HUES64 (cell line): ENCODE results near the gene UBAC2.

ENCODE experiments used
- H3K27ac ChIP-seq: 2 replicates; pipeline ENCODE4 v1.7.0; 2013; ENCODE audit warnings: low read depth, low read length, inconsistent platforms
- H3K27me3 ChIP-seq: 2 replicates; pipeline ENCODE4 v1.6.1; 2013; ENCODE audit warnings: mild to moderate bottlenecking, low read length; ENCODE audit not compliant: insufficient read depth
- H3K36me3 ChIP-seq: 2 replicates; pipeline ENCODE4 v1.6.1; 2013; ENCODE audit warnings: mild to moderate bottlenecking, low read length; ENCODE audit not compliant: insufficient read depth
- H3K4me1 ChIP-seq: 2 replicates; pipeline ENCODE4 v1.6.1; 2013; ENCODE audit warnings: mild to moderate bottlenecking, low read length, moderate library complexity; ENCODE audit not compliant: insufficient read depth
- H3K4me3 ChIP-seq: 2 replicates; pipeline ENCODE4 v1.5.1; 2013; ENCODE audit warnings: mild to moderate bottlenecking, low read length, moderate library complexity
- H3K9ac ChIP-seq: 2 replicates; pipeline ENCODE4 v1.6.1; 2013; ENCODE audit warnings: mild to moderate bottlenecking, low read depth, low read length
- H3K9me3 ChIP-seq: 2 replicates; pipeline ENCODE4 v1.6.1; 2013; ENCODE audit warnings: low read depth, low read length; ENCODE audit not compliant: insufficient read depth
- WGBS: fragments of 150-250, 120-280 bp; methylation state at CpG from one replicate; pipeline ENCODE4 v1.1.7; 2013; ENCODE audit warnings: missing lambda C conversion rate; 5-methylcytosine and 5-hydroxymethylcytosine counted together

Gene UBAC2

DNA sequence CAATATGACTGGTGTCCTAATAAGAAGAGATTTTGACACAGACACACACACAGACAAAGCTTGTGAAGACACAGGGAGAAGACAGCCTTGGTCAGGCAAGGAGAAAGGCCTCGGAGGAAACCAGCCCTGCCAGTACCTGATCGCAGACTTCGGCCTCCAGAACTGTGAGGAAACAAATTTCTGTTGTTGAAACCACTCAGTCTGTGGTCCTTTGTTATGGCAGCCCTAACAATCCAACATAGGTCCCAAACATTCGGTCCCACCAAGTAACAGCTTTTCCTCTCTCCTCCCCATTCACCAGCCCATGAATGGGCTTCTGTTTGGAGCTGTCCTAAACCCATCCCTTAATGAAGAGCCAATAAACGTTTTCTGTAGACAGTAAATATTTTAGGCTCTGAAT, 36.4 kb upstream of the UBAC2 start:
- Histone ChIP-seq H3K36me3 (no peaks in the 10 kb centered on the region), H3K9ac (no peak overlapping the region), H3K4me3 (no peak overlapping the region), H3K27me3 (no peaks in the 10 kb centered on the region), H3K9me3 (no peaks in the 10 kb centered on the region), H3K27ac (no peak overlapping the region), H3K4me1 (no peaks in the 10 kb centered on the region)
- 91% methylated on average over 5 of the region's 5 CpGs for WGBS

DNA sequence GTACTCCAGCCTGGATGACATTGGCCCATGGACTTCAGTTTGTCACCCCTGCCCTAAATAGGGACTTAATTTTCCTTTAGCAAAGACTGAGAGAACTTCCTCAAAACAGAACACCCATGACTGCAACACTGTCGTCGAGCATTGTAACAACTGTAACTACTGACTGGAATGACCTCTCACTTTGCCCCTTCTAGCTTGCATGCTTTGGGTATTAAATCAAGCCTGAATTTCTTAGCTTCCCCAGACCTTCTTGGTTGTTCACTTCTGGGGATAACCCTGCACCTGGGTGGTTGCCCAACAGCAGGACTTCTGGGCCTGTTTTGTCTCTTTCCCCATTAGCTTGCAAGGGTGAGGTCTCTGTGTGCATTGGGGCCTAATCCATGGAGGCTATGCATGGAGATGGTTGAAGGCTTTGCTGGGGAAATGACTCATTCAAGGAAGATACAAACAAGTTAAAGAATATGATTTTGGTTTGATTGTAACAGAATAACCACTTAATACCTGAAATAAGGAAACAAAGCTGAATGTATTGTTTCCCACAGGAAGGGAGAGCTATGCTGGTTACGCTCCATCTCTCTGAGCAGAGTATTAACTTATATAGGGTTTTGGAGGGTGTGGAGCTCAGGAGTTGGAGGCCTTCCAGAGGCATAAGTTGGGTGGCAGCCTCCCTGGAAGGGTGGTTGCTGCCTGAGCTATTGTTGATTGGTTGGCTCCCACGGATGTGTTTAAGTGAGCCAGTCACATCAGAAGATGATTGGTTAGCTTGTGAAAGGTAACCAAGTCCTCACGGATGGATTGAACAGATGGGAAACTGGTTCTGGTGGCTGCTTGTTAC, 34.7 kb upstream of the UBAC2 start:
- Histone ChIP-seq H3K27ac (no peak overlapping the region), H3K9ac (no peak overlapping the region), H3K4me1 (no peaks in the 10 kb centered on the region), H3K9me3 (no peaks in the 10 kb centered on the region), H3K4me3 (no peak overlapping the region), H3K36me3 (no peaks in the 10 kb centered on the region), H3K27me3 (no peaks in the 10 kb centered on the region)
- WGBS: 88% methylated on average over 5 of the region's 5 CpGs

DNA sequence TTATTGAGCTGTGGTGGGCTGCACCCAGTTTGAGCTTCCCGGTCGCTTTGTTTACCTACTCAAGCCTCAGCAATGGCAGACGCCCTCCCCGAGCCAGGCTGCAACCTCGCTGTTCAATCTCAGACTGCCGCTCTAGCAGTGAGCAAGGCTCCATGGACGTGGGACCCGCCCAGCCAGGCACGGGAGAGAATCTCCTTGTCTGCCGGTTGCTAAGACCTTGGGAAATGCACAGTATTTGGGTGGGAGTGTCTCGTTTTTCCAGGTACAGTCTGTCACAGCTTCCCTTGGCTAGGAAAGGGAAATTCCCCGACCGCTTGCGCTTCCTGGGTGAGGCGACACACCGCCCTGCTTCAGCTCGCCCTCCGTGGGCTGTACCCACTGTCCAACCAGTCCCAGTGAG, 27.7 kb upstream of the UBAC2 start:
- H3K27me3 ChIP-seq: no peaks in the 10 kb centered on the region; the same call in 1 of the 2 replicates
- H3K9ac ChIP-seq: no peak overlapping the region
- H3K4me1 ChIP-seq: no peaks in the 10 kb centered on the region
- WGBS: 91% methylated on average over 18 of the region's 18 CpGs
- no peak overlapping the region for H3K27ac ChIP-seq
- no peaks in the 10 kb centered on the region for H3K36me3 ChIP-seq
- H3K4me3 ChIP-seq: no peak overlapping the region
- no peaks in the 10 kb centered on the region for H3K9me3 ChIP-seq

DNA sequence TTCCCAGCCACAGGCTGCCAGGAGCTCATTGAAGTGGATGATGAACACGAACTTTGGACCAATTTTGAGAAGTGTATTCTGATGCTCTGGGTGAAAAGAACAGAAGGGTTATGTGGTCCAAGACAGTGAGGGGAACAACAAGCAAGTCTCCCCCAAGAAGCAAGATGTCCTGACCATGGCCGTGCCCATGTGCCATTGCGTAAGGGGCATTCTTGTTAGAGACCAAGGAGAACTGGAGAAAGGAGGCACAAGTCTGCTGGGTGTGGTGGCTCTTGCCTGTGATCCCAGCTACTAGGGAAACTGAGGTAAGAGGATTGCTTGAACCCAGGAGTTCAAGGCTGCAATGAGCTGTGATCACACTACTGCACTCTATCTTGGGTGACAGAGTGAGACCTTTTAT, 27.0 kb upstream of the UBAC2 start:
- WGBS: 72% methylated on average over 3 of the region's 3 CpGs
- H3K9me3 ChIP-seq: no peaks in the 10 kb centered on the region
- no peaks in the 10 kb centered on the region for H3K4me1 ChIP-seq
- no peak overlapping the region for H3K9ac ChIP-seq
- H3K4me3 ChIP-seq: no peak overlapping the region
- H3K36me3 ChIP-seq: no peaks in the 10 kb centered on the region
- H3K27me3 ChIP-seq: no peaks in the 10 kb centered on the region; the same call in 1 of the 2 replicates
- H3K27ac ChIP-seq: no peak overlapping the region

DNA sequence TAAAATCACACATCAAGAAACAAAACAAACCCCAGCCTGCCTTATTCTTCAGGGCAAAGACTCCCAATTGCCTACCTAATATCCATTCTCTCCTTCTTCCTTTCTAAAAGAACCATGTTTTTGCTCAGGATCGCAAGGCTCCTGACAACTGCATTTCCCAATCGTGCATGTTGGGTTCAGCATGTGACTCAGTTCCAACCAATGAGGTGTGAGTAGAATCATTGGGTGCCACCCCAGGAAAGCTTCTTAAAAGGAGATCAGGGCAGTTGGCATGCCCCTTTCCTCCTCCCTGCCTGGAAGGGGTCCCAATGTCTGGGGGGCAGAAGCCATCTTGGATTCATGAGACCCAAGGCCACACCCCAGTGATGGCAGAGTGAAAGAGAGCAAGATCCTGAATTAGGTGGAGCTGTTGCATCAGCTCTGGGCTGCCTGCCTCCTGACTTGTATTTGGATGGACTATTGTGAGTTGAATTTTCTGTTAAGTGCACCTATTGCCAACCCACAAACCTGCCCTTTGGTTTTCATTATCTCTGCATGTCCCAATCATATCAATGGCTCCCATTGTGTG, 26.0 kb upstream of the UBAC2 start:
- H3K4me1 ChIP-seq: no peaks in the 10 kb centered on the region
- H3K4me3 ChIP-seq: no peak overlapping the region
- no peaks in the 10 kb centered on the region for H3K9me3 ChIP-seq
- no peak overlapping the region for H3K27ac ChIP-seq
- no peaks in the 10 kb centered on the region; the same call in 1 of the 2 replicates for H3K27me3 ChIP-seq
- no peaks in the 10 kb centered on the region for H3K36me3 ChIP-seq
- WGBS: 86% methylated on average over 2 of the region's 2 CpGs
- no peak overlapping the region for H3K9ac ChIP-seq

DNA sequence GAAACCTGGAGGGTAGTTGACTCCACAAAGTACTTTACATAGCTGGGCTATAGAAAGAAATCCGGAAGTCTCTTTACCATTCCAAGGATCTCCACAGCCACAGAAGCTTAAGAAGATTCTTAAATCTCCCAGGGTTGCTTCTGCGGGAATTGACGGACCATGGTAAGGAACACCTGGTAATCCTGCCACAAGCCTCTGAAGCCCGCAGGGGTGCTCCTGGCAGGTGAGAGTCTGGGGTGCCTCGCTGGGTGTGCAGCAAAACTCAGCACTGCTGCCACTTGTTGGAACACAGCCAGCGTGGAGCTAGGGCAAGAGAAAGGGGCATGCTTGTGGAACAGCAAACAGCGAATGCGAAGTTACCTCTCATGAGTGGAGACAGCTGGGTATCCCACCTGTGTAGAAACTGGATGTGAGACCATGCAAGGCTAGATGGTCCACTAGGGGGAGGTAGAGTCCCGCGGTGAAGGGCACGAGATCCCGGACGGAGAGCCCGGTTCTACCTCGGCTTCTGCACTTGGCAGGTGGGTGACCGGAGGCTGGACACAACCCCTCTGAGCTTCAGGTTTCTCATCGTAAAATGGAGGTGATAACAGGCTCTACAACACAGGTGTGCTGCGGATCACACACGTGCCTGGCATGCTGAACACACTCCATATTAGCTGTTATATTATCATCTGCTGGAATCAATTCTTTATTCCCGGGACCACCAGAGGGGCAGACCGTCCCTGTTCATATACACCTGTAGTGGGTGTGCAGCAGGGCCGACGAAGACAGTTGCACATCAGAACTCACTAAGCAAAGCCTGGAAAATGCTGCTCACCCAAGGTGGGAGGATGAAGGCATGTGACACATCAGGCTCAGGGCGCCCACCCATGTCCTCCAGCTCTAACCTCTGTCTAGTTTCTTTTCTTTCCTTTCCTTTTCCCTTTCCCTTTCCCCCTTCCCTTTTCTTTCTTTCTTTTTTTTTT, 24.1 kb upstream of the UBAC2 start:
- Histone ChIP-seq H3K4me1 (no peaks in the 10 kb centered on the region), H3K27ac (no peak overlapping the region), H3K27me3 (no peaks in the 10 kb centered on the region; the same call in 1 of the 2 replicates), H3K36me3 (no peaks in the 10 kb centered on the region), H3K4me3 (no peak overlapping the region), H3K9me3 (0 out of 2 replicates have a peak, but pooled peaks cover 1% of the 10 kb centered on the region), H3K9ac (no peak overlapping the region)
- 44% methylated on average over 24 of the region's 24 CpGs for WGBS

DNA sequence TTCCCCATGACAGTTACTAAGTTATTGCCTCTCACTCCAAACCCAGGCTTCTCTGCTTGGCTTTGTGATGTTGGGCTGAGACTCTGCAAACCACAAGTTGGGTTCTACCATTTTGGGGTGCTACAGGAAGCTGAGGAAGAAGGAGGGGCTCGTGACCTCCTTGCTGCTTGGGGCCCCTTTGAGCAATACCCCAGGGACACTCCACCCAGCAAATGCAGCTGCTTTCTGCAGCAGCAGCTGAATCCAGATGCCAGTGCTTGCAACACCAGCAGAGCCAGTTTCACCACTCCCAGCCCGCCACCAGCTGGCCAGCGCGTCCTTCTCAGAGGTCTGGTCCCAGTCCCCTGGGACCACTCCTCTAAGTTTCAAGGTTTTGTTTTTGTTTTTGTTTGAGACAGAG, 22.0 kb upstream of the UBAC2 start:
- no peak overlapping the region for H3K27ac ChIP-seq
- no peaks in the 10 kb centered on the region for H3K4me1 ChIP-seq
- H3K36me3 ChIP-seq: no peaks in the 10 kb centered on the region
- H3K4me3 ChIP-seq: no peak overlapping the region
- 89% methylated on average over 4 of the region's 4 CpGs for WGBS
- no peak overlapping the region for H3K9ac ChIP-seq
- H3K9me3 ChIP-seq: peaks cover 18% of the 10 kb centered on the region
- no peaks in the 10 kb centered on the region; the same call in 1 of the 2 replicates for H3K27me3 ChIP-seq

DNA sequence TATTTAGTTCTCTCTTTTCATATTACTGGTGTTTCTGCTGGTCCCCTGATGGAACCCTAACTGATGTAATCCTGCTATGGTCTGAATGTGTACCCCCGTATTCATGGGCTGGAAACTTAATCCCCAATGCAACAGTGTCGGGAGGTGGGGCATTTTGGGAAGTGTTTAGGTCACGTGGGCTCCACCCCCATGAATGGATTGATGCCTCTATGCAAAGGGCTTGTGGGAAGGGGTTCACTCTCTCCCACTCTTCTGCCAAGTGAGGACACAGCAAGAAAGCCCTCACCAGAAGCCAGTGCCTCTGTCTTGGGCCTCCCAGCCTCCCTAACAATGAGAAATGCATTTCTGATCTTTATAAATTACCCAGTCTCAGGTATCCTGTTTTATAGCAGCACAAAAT, 21.2 kb upstream of the UBAC2 start:
- 91% methylated on average over 2 of the region's 3 CpGs for WGBS
- H3K27ac ChIP-seq: no peak overlapping the region

DNA sequence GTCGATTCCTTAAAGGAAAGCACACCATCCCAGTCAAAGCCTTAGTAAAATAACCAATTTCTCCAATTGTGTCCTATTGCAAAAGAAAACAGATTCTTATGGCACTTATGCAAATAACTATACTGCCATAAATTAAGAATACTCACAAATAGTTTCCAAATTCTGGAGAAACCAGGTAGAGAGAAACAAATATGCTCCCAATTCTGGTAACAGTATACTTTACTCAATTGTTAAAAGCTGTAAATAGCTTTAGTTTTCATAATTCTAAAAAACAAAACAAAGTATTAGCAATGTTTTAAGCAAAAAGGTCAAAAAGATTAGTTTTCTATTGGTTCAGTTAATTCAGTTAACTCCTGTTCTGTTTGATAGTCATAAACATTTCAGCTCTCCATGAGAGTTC, 18.2 kb upstream of the UBAC2 start:
- Histone ChIP-seq H3K9me3 (peaks cover 18% of the 10 kb centered on the region), H3K9ac (no peak overlapping the region), H3K27ac (no peak overlapping the region), H3K4me3 (no peak overlapping the region), H3K4me1 (peaks cover 8% of the 10 kb centered on the region; the same call in 1 of the 2 replicates), H3K27me3 (peaks cover 4% of the 10 kb centered on the region; the same call in 1 of the 2 replicates), H3K36me3 (no peaks in the 10 kb centered on the region)
- 93% methylated on average over 1 of the region's 1 CpG for WGBS

More for the DNA sequence above, 21.2 kb upstream of the UBAC2 start:
- no peak overlapping the region for H3K9ac ChIP-seq
- H3K4me3 ChIP-seq: no peak overlapping the region
- no peaks in the 10 kb centered on the region; the same call in 1 of the 2 replicates for H3K27me3 ChIP-seq
- no peaks in the 10 kb centered on the region for H3K36me3 ChIP-seq
- H3K9me3 ChIP-seq: peaks cover 18% of the 10 kb centered on the region
- no peaks in the 10 kb centered on the region for H3K4me1 ChIP-seq

DNA sequence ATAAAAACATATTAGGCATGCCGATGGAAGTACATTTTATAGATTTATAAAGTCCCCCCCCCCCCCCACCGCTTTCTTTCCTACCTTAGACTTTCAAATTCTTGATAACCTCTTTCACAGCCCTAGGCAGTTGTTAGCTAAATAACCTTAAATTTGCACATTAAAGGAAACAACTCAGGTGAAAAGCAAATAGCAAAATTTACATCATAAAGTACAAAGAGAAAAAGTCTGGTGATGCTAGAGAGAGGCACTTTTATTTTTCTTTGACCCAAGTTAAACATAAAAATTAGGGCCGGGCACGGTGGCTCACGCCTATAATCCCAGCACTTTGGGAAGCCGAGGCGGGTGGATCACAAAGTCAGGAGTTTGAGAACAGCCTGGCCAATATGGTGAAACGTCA, 15.0 kb upstream of the UBAC2 start:
- no peak overlapping the region for H3K4me3 ChIP-seq
- peaks cover 4% of the 10 kb centered on the region; the same call in 1 of the 2 replicates for H3K27me3 ChIP-seq
- 30% methylated on average over 6 of the region's 8 CpGs for WGBS
- peaks cover 18% of the 10 kb centered on the region for H3K9me3 ChIP-seq
- no peak overlapping the region for H3K9ac ChIP-seq
- H3K4me1 ChIP-seq: peaks cover 8% of the 10 kb centered on the region; the same call in 1 of the 2 replicates
- no peaks in the 10 kb centered on the region for H3K36me3 ChIP-seq
- no peak overlapping the region for H3K27ac ChIP-seq
